Calu3 (cell line): ENCODE results near the gene HEYL. TPM values are rescaled to one million over a fixed set of nuclear protein-coding genes. Genes with fewer than 3 reads are reported as not detected.

Experiments used
- BruUV-seq: library from RNA; stranded (reverse); fragments of 400-500 nt; replicated peaks from 2 replicates; lab custom pipeline; 2021; lab: Mats Ljungman, UMichigan
- CTCF ChIA-PET: fragments of 300-600 bp; sonication (Branson Sonifier 250); formaldehyde crosslinking; loops from one replicate; lab custom pipeline; 2022; ENCODE audit warnings: antibody characterized with exemption; lab: Charles Lee
- DNase-seq: peaks from one replicate; pipeline ENCODE4 v3.0.0; 2022
- H3K27ac Mint-ChIP-seq: one replicate; pipeline ENCODE4 v1.8.0; 2022; ENCODE audit warnings: mixed read lengths; ENCODE audit not compliant: unreplicated experiment
- H3K27me3 Mint-ChIP-seq: one replicate; pipeline ENCODE4 v1.8.0; 2022; ENCODE audit warnings: mixed read lengths; ENCODE audit not compliant: unreplicated experiment
- H3K36me3 Mint-ChIP-seq: one replicate; pipeline ENCODE4 v1.8.0; 2022; ENCODE audit warnings: mild to moderate bottlenecking, moderate library complexity, mixed read lengths; ENCODE audit not compliant: insufficient read depth, unreplicated experiment
- H3K4me1 Mint-ChIP-seq: one replicate; pipeline ENCODE4 v1.8.0; 2022; ENCODE audit warnings: mild to moderate bottlenecking, low read depth, mixed read lengths; ENCODE audit not compliant: unreplicated experiment
- H3K4me3 Mint-ChIP-seq: one replicate; pipeline ENCODE4 v1.8.0; 2022; ENCODE audit warnings: mild to moderate bottlenecking, low read depth, moderate library complexity, mixed read lengths; ENCODE audit not compliant: unreplicated experiment
- H3K9me3 Mint-ChIP-seq: one replicate; pipeline ENCODE4 v1.8.0; 2022; ENCODE audit warnings: low read depth, mixed read lengths; ENCODE audit not compliant: unreplicated experiment
- intact Hi-C: fragments of 100-400 bp; cut with micrococcal nuclease; formaldehyde crosslinking; loops from one replicate; pipeline ENCODE4 v1.10.0; 2022; ENCODE audit not compliant: unreplicated experiment
- total RNA-seq: library from RNA; stranded (reverse); gene quantifications from 2 replicates; pipeline ENCODE4 v1.2.3, GENCODE V29; 2022
- TF ChIP-seq, protein P1 (sequence below): fragments of 200-600 bp; IDR thresholded peaks from one replicate; pipeline ENCODE4 v1.8.0; 2022; ENCODE audit warnings: antibody characterized with exemption; ENCODE audit not compliant: unreplicated experiment

The HEYL gene
- total RNA-seq, 1 experiment from 2014 or later, result 0.09 TPM

DNA sequence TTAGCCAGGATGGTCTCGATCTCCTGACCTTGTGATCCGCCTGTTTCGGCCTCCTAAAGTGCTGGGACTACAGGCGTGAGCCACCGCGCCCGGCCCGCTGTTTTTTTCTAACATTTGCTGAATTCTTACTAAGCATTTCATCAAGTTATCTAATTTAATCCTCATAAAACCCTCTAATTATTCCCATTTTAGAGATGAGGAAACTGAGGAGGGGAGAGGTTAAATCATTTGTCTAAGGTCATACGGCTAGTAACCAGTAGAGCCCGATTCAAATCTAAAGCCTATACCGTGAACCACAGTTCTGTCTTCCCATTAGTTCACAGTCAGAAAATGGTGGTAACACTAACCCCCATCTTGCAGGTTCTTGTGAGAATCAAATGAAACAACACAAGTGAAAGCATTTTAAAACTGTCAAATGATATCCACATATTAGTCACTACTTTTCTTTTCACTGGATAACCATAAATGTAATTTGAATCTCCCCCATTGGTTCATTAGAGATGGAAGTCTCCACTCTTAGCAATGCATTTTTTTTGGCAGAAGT, 10.6 kb downstream of the HEYL start:
- intact Hi-C loops, result no loop called here
- Mint-ChIP-seq H3K36me3 (no peaks in the 10 kb centered on the region), H3K27ac (no peak overlapping the region), H3K4me1 (peaks cover 6% of the 10 kb centered on the region), H3K27me3 (peaks cover 88% of the 10 kb centered on the region), H3K9me3 (no peaks in the 10 kb centered on the region), H3K4me3 (no peak overlapping the region)
- CTCF ChIA-PET, result no interaction called here
- BruUV-seq, result no TSS peak
- no peak for DNase-seq
- TF ChIP-seq, protein P1, sequence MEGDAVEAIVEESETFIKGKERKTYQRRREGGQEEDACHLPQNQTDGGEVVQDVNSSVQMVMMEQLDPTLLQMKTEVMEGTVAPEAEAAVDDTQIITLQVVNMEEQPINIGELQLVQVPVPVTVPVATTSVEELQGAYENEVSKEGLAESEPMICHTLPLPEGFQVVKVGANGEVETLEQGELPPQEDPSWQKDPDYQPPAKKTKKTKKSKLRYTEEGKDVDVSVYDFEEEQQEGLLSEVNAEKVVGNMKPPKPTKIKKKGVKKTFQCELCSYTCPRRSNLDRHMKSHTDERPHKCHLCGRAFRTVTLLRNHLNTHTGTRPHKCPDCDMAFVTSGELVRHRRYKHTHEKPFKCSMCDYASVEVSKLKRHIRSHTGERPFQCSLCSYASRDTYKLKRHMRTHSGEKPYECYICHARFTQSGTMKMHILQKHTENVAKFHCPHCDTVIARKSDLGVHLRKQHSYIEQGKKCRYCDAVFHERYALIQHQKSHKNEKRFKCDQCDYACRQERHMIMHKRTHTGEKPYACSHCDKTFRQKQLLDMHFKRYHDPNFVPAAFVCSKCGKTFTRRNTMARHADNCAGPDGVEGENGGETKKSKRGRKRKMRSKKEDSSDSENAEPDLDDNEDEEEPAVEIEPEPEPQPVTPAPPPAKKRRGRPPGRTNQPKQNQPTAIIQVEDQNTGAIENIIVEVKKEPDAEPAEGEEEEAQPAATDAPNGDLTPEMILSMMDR, result no peak

DNA sequence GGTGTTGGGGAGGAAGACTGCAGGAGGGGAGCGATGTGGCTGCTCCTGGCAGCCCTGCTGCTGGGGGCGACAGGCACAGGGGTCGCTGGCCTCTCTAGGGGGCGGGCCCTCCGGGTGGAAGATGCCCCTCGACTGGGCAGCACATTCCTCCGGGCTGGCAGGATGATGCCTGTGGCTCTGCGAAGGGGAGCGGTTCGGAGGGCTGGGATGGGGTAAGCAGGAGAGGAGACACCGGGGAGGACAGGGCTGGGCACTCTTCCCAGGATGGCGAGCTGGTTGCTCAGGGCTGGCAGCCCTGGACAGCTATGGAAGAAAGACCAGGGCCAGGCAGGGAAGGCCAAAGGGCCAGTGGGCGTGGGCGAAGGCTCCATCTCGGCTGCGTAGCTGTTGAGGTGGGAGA, 12.8 kb downstream of the HEYL start:
- TF ChIP-seq, protein P1, result no peak
- CTCF ChIA-PET, result no interaction called here

DNA sequence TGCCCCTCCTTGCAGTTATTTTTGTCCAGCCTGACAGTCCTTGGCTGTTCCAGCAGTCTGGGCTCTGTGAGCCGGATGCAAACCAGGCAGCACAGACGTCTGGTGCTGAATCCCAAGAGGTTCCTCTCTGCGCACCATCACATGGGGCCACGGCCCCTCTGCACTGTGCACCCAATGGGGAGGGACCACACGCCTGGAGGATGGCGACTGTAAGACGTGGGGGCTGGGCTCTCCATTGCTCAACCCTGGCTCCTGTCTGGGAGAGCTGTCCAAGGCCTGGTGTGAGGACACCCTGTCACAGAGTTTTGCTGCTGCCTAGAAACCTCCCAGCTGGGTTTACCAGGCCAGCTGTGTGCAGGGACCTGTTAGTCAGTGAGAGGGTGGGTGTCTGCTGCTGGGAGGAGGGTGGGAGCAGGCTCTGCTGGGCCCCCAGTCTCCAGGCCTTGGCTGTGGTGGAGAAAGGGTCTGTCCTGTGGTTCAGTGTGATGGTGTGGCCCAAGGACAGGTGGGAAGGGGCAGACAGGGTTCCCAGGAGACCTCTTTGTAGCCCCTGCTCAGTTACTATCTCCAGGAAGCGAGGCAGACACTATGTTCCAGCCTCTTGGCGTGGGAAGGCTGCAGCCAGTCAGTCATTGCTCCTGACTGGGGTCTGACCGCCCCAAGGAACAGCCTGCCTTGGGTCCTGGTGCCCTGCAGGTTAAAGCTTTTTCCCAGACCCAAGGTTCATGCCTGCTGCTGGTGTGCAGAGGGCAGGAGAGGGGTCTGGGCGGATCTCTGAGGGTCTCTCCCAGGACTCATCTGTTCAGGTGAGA, 13.8 kb downstream of the HEYL start:
- DNase-seq, result no peak
- BruUV-seq, result no TSS peak
- TF ChIP-seq, protein P1, result no peak
- H3K27ac Mint-ChIP-seq, result no peak overlapping the region
- intact Hi-C loops, result no loop called here
- peaks cover 79% of the 10 kb centered on the region for H3K27me3 Mint-ChIP-seq
- no peaks in the 10 kb centered on the region for H3K4me1 Mint-ChIP-seq
- no peaks in the 10 kb centered on the region for H3K36me3 Mint-ChIP-seq
- CTCF ChIA-PET, result interaction anchor here (0.5 to 0.6 kb wide), 2 partner anchors 366 to 1688 kb away, joined by 3 to 6 read pairs; no protein-coding TSS in a partner anchor
- H3K4me3 Mint-ChIP-seq, result no peak overlapping the region
- H3K9me3 Mint-ChIP-seq, result no peaks in the 10 kb centered on the region

More for the DNA sequence above, 12.8 kb downstream of the HEYL start:
- no peak overlapping the region for H3K4me3 Mint-ChIP-seq
- no peak overlapping the region for H3K27ac Mint-ChIP-seq
- intact Hi-C loops, result no loop called here
- no peaks in the 10 kb centered on the region for H3K36me3 Mint-ChIP-seq
- H3K4me1 Mint-ChIP-seq, result no peaks in the 10 kb centered on the region
- no peaks in the 10 kb centered on the region for H3K9me3 Mint-ChIP-seq
- no peak for DNase-seq
- H3K27me3 Mint-ChIP-seq, result peaks cover 89% of the 10 kb centered on the region
- BruUV-seq, result no TSS peak

DNA sequence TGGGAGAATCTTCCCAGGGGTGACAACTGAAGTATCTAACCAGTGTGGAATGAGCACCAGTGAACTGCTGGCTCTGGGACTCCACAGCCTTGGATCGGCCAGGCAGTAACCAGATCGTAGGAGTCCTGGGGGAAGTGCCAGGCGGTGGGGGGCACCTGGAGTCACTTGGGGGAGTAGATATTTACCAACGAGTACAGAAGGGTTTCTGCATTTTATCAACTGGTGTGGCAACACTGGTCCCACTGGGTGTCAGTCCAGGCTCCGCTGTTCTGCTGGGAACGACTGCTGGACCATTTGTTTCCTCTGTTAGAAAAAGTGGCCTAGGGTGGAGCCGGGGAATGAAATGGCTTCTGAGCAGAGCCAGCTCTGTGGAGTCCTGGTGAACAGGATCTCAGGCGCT, 14.4 kb downstream of the HEYL start:
- no peaks in the 10 kb centered on the region for H3K4me1 Mint-ChIP-seq
- H3K27ac Mint-ChIP-seq, result no peak overlapping the region

More for the DNA sequence above, 14.4 kb downstream of the HEYL start:
- no peaks in the 10 kb centered on the region for H3K36me3 Mint-ChIP-seq
- no TSS peak for BruUV-seq
- H3K4me3 Mint-ChIP-seq, result no peak overlapping the region
- TF ChIP-seq, protein P1, result no peak
- CTCF ChIA-PET, result interaction anchor here (0.5 to 0.6 kb wide), 2 partner anchors 367 to 1687 kb away, joined by 3 to 6 read pairs; no protein-coding TSS in a partner anchor
- DNase-seq, result no peak
- H3K9me3 Mint-ChIP-seq, result no peaks in the 10 kb centered on the region
- intact Hi-C loops, result no loop called here
- H3K27me3 Mint-ChIP-seq, result peaks cover 72% of the 10 kb centered on the region
